ENCODE data around the gene CRACR2B. TPM values are rescaled to one million over a fixed set of nuclear protein-coding genes. Genes with fewer than 3 reads are reported as not detected.

Gene CRACR2B
- total RNA-seq, 6 donors from 2014 or later, result 29.0 to 157 (median 41.4) TPM

- H3K27ac ChIP-seq, result peak overlapping the region; percentile 93 to 97 (median 94)
- peaks cover 45 to 92% (median 68%) of the 10 kb centered on the region in 4 donors for H3K4me1 ChIP-seq
- TF ChIP-seq POLR2AphosphoS5 (IDR thresholded peaks at IDR 0.05), result no peak
- TF ChIP-seq POLR2A (IDR thresholded peaks at IDR 0.05), result no peak
- TF ChIP-seq, protein P1, sequence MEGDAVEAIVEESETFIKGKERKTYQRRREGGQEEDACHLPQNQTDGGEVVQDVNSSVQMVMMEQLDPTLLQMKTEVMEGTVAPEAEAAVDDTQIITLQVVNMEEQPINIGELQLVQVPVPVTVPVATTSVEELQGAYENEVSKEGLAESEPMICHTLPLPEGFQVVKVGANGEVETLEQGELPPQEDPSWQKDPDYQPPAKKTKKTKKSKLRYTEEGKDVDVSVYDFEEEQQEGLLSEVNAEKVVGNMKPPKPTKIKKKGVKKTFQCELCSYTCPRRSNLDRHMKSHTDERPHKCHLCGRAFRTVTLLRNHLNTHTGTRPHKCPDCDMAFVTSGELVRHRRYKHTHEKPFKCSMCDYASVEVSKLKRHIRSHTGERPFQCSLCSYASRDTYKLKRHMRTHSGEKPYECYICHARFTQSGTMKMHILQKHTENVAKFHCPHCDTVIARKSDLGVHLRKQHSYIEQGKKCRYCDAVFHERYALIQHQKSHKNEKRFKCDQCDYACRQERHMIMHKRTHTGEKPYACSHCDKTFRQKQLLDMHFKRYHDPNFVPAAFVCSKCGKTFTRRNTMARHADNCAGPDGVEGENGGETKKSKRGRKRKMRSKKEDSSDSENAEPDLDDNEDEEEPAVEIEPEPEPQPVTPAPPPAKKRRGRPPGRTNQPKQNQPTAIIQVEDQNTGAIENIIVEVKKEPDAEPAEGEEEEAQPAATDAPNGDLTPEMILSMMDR (IDR thresholded peaks at IDR 0.05), result no peak
- no peak for TF ChIP-seq EP300 (IDR thresholded peaks at IDR 0.05)
- no peak for DNase-seq
- H3K4me3 ChIP-seq, result peak overlapping the region; percentile 63 to 99 (median 92)
- ATAC-seq (ENCODE audit: low FRiP score in 2 of 2), result peak in 1 of 2 donors; percentile 1
- no peaks in the 10 kb centered on the region for H3K9me3 ChIP-seq
- H3K27me3 ChIP-seq, result no peaks in the 10 kb centered on the region
- H3K36me3 ChIP-seq, result peaks cover 15 to 27% (median 24%) of the 10 kb centered on the region in 4 donors
- WGBS, 2 donors, result 0 to 2% methylated on average over 11 to 37 of the region's 53 CpGs
These were observed 15.5 kb downstream of the CRACR2B start for GRCh38 chr11:843086-843734.

GRCh38 chr11:843818-844692, 16.3 kb downstream of the CRACR2B start:
- Histone ChIP-seq H3K4me3 (peak overlapping the region; percentile 63 to 99 (median 92)), H3K27me3 (peaks cover 0 to 1% (median 0%) of the 10 kb centered on the region in 4 donors), H3K4me1 (peaks cover 49 to 92% (median 73%) of the 10 kb centered on the region in 4 donors), H3K36me3 (peaks cover 11 to 18% (median 16%) of the 10 kb centered on the region in 4 donors), H3K27ac (peak overlapping the region; percentile 93 to 97 (median 94)), H3K9me3 (no peaks in the 10 kb centered on the region)
- 7% methylated on average over 5 to 17 of the region's 25 CpGs for WGBS, 2 donors
- peak; percentile 69 to 87 for ATAC-seq (ENCODE audit: low FRiP score in 2 of 2)
- peak in 3 of 4 donors; percentile 53 to 99 (median 91) for TF ChIP-seq EP300 (IDR thresholded peaks at IDR 0.05)
- peak in 3 of 4 donors; percentile 61 to 86 (median 67) for TF ChIP-seq POLR2A (IDR thresholded peaks at IDR 0.05)
- TF ChIP-seq, protein P1 (IDR thresholded peaks at IDR 0.05), result peak in 3 of 6 experiments; percentile 17 to 32 (median 28)
- peak; percentile 99 for TF ChIP-seq POLR2AphosphoS5 (IDR thresholded peaks at IDR 0.05)
- DNase-seq, result peak; percentile 95 to 96

DNA sequence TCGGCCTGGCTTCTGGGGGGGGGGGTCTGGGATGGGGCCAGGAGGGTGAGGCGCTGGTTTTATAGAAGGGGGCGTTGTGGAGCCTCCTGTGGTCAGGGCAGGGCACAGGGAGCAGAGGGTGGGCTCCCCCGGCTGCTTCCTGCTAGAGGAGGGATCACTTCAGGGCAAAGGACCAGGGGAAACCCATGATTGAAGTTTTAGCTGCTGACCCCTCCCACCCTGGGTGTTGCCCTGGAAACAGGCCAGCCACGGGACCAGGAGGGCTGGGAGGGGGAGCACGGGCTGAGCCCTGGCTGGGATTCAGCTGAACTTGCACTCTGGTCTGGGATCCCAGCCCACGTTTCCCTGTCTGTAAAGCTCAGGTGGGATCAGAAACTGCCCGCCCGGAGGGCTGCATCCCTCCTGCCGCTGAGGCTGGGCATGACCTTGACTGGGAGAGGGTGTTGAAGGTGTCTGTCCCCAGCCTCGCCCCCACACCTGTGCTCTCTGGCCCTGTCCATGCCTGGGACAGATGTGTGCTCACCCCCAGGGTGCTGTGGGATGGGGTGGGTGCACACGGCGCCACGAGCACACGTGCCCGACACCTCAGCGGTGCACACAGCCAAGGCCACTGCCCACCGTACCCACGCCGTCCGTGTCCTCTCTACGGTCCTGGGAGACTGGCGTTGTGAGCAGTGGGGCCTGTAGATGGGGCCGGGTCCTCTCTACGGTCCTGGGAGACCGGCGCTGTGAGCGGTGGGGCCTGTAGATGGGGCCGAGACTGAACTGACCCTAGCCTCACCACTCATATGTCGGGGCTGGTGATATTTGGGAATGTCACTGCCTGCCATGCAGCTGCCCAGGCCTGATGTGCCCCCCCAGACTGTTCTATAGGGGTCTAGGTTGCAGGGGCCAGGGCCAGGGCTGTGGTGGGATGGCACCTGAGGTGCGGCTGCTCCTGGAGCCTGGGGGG, 17.2 kb downstream of the CRACR2B start:
- TF ChIP-seq POLR2A (IDR thresholded peaks at IDR 0.05) (peak in 1 of 4 donors; percentile 6), EP300 (IDR thresholded peaks at IDR 0.05) (peak in 2 of 4 donors; percentile 6 to 60), POLR2AphosphoS5 (IDR thresholded peaks at IDR 0.05) (peak in 1 of 2 donors; percentile 84)
- TF ChIP-seq, protein P1 (IDR thresholded peaks at IDR 0.05), result no peak
- Histone ChIP-seq H3K27ac (peak overlapping the region; percentile 93 to 97 (median 94)), H3K4me1 (peaks cover 54 to 90% (median 75%) of the 10 kb centered on the region in 4 donors), H3K9me3 (no peaks in the 10 kb centered on the region), H3K27me3 (peaks cover 0 to 4% (median 0%) of the 10 kb centered on the region in 4 donors), H3K4me3 (peak overlapping the region; percentile 63 to 99 (median 92)), H3K36me3 (peaks cover 2 to 9% (median 6%) of the 10 kb centered on the region in 4 donors)
- ATAC-seq (ENCODE audit: low FRiP score in 2 of 2) (peak; percentile 58 to 86), DNase-seq (peak in 1 of 2 donors; percentile 94)
- 10 to 19% methylated on average over 4 to 27 of the region's 31 CpGs for WGBS, 2 donors

DNA sequence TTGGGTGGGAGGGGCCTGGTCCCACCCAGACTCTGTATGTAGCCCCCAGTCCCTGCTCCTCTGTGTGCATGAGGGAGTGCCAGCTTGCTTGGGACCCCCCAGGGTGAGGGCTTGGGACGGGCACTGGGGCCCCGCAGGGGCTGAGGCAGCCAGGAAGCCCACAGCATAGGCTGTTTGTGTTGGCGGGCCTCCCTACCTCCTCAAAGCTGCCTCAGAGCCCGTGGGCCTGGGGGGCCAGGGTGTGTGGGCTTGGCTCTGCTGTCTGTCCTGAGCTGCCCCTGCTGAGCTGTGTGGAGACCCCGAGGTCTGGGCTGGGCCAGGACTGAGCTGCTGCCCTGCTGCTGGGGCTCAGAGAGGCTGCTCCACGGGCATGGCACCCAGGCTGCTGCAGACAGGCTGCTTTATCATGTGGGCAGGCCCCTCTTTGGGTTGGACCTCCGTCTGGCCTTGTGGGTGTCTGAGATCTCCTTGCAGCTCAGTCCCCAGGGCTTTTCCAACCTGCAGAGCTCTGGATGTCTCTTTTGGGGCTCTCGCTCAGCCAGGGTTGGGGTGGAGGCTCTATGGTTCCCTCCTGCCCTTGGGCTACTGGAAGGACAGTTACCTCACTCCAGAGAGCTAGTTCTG, 18.3 kb downstream of the CRACR2B start:
- ATAC-seq (ENCODE audit: low FRiP score in 2 of 2), result no peak
- peaks cover 0 to 4% (median 0%) of the 10 kb centered on the region in 4 donors for H3K27me3 ChIP-seq
- peaks cover 0 to 11% (median 8%) of the 10 kb centered on the region in 4 donors for H3K36me3 ChIP-seq
- TF ChIP-seq POLR2AphosphoS5 (IDR thresholded peaks at IDR 0.05) (no peak), EP300 (IDR thresholded peaks at IDR 0.05) (no peak)
- TF ChIP-seq, protein P1 (IDR thresholded peaks at IDR 0.05), result no peak
- H3K9me3 ChIP-seq, result no peaks in the 10 kb centered on the region
- WGBS, 2 donors, result 40% methylated on average over 4 of the region's 8 CpGs; no CpG with 5 or more reads in 1 of the 2 donors
- H3K27ac ChIP-seq, result peak overlapping the region; percentile 93 to 97 (median 94)
- peak overlapping the region in 1 of 4 donors; percentile 63 for H3K4me3 ChIP-seq
- DNase-seq, result no peak
- peaks cover 47 to 90% (median 69%) of the 10 kb centered on the region in 4 donors for H3K4me1 ChIP-seq

Measured in upper lobe of left lung (tissue), 6 donors.